SK-N-SH treated with all-trans-retinoic acid at 6 μM for 48 hours (cell line): ENCODE measurements around the gene HOXD1.

Experiments
- ATAC-seq: fragments of 200-7000 bp; cut with Tn5 transposase; 3 replicates; pipeline ENCODE4 v1.9.1; 2020; ENCODE audit warnings: mild to moderate bottlenecking, moderate library complexity
- ARNTL ChIP-seq: fragments of 450-650 bp; formaldehyde crosslinking; IDR thresholded peaks from 2 replicates; pipeline ENCODE4 v1.5.0; 2020; ENCODE audit warnings: low read depth, mild to moderate bottlenecking, moderate library complexity, borderline replicate concordance
- BACH2 ChIP-seq: fragments of 250-450 bp; sonication (Bioruptor Pico); IDR thresholded peaks from 2 replicates; pipeline ENCODE4 v1.9.0; 2021; ENCODE audit warnings: mild to moderate bottlenecking, borderline replicate concordance
- CSDC2 ChIP-seq: fragments of 250-450 bp; sonication (Bioruptor Pico); IDR thresholded peaks from 2 replicates; pipeline ENCODE4 v1.5.0; 2020; ENCODE audit warnings: mild to moderate bottlenecking, moderate library complexity
- CSRNP3 ChIP-seq: fragments of 250-450 bp; sonication (Bioruptor Pico); IDR thresholded peaks from 2 replicates; pipeline ENCODE4 v1.5.1; 2021; ENCODE audit warnings: mild to moderate bottlenecking, moderate library complexity
- GLIS3 ChIP-seq: fragments of 250-450 bp; sonication (Bioruptor Pico); IDR thresholded peaks from 2 replicates; pipeline ENCODE4 v1.5.0; 2020; ENCODE audit warnings: mild to moderate bottlenecking, moderate library complexity
- ISL1 ChIP-seq: fragments of 250-450 bp; sonication (Bioruptor Pico); IDR thresholded peaks from 2 replicates; pipeline ENCODE4 v2.1.2; 2022; ENCODE audit warnings: mild to moderate bottlenecking, moderate library complexity
- OSR1 ChIP-seq: fragments of 250-450 bp; sonication (Bioruptor Pico); IDR thresholded peaks from 2 replicates; pipeline ENCODE4 v1.8.0; 2022; ENCODE audit warnings: moderate library complexity, mild to moderate bottlenecking, inconsistent platforms
- POU6F1 ChIP-seq: fragments of 250-450 bp; sonication (Bioruptor Pico); IDR thresholded peaks from 2 replicates; pipeline ENCODE4 v1.8.0; 2021; ENCODE audit warnings: low read depth, mild to moderate bottlenecking, moderate library complexity, borderline replicate concordance
- PPARA ChIP-seq: fragments of 250-450 bp; sonication (Bioruptor Pico); IDR thresholded peaks from 2 replicates; pipeline ENCODE4 v1.5.0; 2020; ENCODE audit warnings: mild to moderate bottlenecking, borderline replicate concordance
- RARB ChIP-seq: fragments of 250-450 bp; sonication (Bioruptor Pico); IDR thresholded peaks from 2 replicates; pipeline ENCODE4 v1.8.0; 2021; ENCODE audit warnings: mild to moderate bottlenecking, moderate library complexity
- SNAI2 ChIP-seq: fragments of 250-450 bp; sonication (Bioruptor Pico); IDR thresholded peaks from 2 replicates; pipeline ENCODE4 v1.5.0; 2020; ENCODE audit warnings: mild to moderate bottlenecking, moderate library complexity
- TCF4 ChIP-seq: fragments of 250-450 bp; sonication (Bioruptor Pico); IDR thresholded peaks from 2 replicates; pipeline ENCODE4 v1.8.0; 2021; ENCODE audit warnings: mild to moderate bottlenecking, moderate library complexity, borderline replicate concordance
- TOX ChIP-seq: fragments of 250-450 bp; sonication (Bioruptor Pico); IDR thresholded peaks from 2 replicates; pipeline ENCODE4 v1.8.0; 2021; ENCODE audit warnings: mild to moderate bottlenecking, moderate library complexity, borderline replicate concordance
- TSHZ2 ChIP-seq: fragments of 250-450 bp; sonication (Bioruptor Pico); IDR thresholded peaks from 2 replicates; pipeline ENCODE4 v1.5.0; 2020; ENCODE audit warnings: mild to moderate bottlenecking, moderate library complexity
- ZC3H10 ChIP-seq: fragments of 250-450 bp; sonication (Bioruptor Pico); IDR thresholded peaks from 2 replicates; pipeline ENCODE4 v1.5.1; 2021; ENCODE audit warnings: mild to moderate bottlenecking, moderate library complexity
- ZFP3 ChIP-seq: fragments of 250-450 bp; sonication (Bioruptor Pico); IDR thresholded peaks from 2 replicates; pipeline ENCODE4 v1.5.0; 2020; ENCODE audit warnings: mild to moderate bottlenecking, moderate library complexity
- ZFP30 ChIP-seq: fragments of 450-650 bp; formaldehyde crosslinking; IDR thresholded peaks from 2 replicates; pipeline ENCODE4 v1.5.0; 2022; ENCODE audit warnings: mild to moderate bottlenecking, moderate library complexity
- ZNF565 ChIP-seq: fragments of 450-650 bp; formaldehyde crosslinking; conservative IDR thresholded peaks from 2 replicates; pipeline ENCODE4 v1.5.0; 2020; ENCODE audit warnings: low read depth, mild to moderate bottlenecking, moderate library complexity
- ZNF70 ChIP-seq: fragments of 450-650 bp; formaldehyde crosslinking; IDR thresholded peaks from 2 replicates; pipeline ENCODE4 v1.5.0; 2020; ENCODE audit warnings: mild to moderate bottlenecking, moderate library complexity

The HOXD1 gene

GRCh38 chr2:176169181-176169580 lies 19.3 kb upstream of the HOXD1 start (continued):
- no peak for TF ChIP-seq ISL1

GRCh38 chr2:176169711-176170110 lies 18.8 kb upstream of the HOXD1 start:
- ATAC-seq: no peak
- TF ChIP-seq ZFP3 (CRISPR knock-in tag): no peak
- TF ChIP-seq TOX: no peak

GRCh38 chr2:176170602-176171305 lies 17.7 kb upstream of the HOXD1 start:
- ATAC-seq: no peak; the same call in 2 of the 3 replicates
- TF ChIP-seq RARB (no peak), ZNF565 (CRISPR knock-in tag) (no peak), TOX (no peak), ZC3H10 (CRISPR knock-in tag) (no peak), ZFP30 (no peak), ZFP3 (CRISPR knock-in tag) (no peak), ZNF70 (CRISPR knock-in tag) (no peak), POU6F1 (no peak), ISL1 (no peak), SNAI2 (CRISPR knock-in tag) (no peak), GLIS3 (CRISPR knock-in tag) (no peak), TCF4 (CRISPR knock-in tag) (no peak), CSRNP3 (CRISPR knock-in tag) (no peak), ARNTL (CRISPR knock-in tag) (no peak), OSR1 (CRISPR knock-in tag) (no peak), TSHZ2 (CRISPR knock-in tag) (no peak)

- TF ChIP-seq PPARA (CRISPR knock-in tag) (no peak), BACH2 (no peak), ZFP30 (no peak), TOX (no peak), ARNTL (CRISPR knock-in tag) (no peak), ZNF565 (CRISPR knock-in tag) (no peak), ZC3H10 (CRISPR knock-in tag) (no peak), ZFP3 (CRISPR knock-in tag) (no peak), RARB (no peak), OSR1 (CRISPR knock-in tag) (no peak), TCF4 (CRISPR knock-in tag) (no peak)
- no peak for ATAC-seq
Observed at GRCh38 chr2:176171351-176172006, 17.0 kb upstream of the HOXD1 start.

GRCh38 chr2:176172007-176172894 lies 16.2 kb upstream of the HOXD1 start:
- no peak for ATAC-seq
- no peak for TF ChIP-seq TOX
- no peak for TF ChIP-seq TSHZ2 (CRISPR knock-in tag)
- no peak for TF ChIP-seq ZNF70 (CRISPR knock-in tag)
- TF ChIP-seq PPARA (CRISPR knock-in tag): no peak
- no peak for TF ChIP-seq ZFP30
- TF ChIP-seq ISL1: no peak
- TF ChIP-seq ZFP3 (CRISPR knock-in tag): no peak
- no peak for TF ChIP-seq CSDC2 (CRISPR knock-in tag)
- no peak for TF ChIP-seq ARNTL (CRISPR knock-in tag)
- no peak for TF ChIP-seq CSRNP3 (CRISPR knock-in tag)
- no peak for TF ChIP-seq SNAI2 (CRISPR knock-in tag)
